ENCODE data around the gene TMCC3. TPM values are rescaled to one million over a fixed set of nuclear protein-coding genes. Genes with fewer than 3 reads are reported as not detected.

The TMCC3 gene
- total and polyA plus RNA-seq, 2 of the 13 experiments (the other 11 are each of a cell fraction or from before 2014, with no cell fraction given), result not detected

- Histone ChIP-seq H3K27me3 (ENCODE audit: control insufficient read depth in 1 of 2, insufficient read depth in 2 of 2, low read length in 2 of 2) (0 out of 5 replicates have a peak, but pooled peaks cover 0 to 3% of the 10 kb centered on the region in 2 experiments), H3K4me1 (ENCODE audit: insufficient read depth, low read length) (peaks cover 17% of the 10 kb centered on the region), H2AFZ (ENCODE audit: low read length) (no peak overlapping the region), H4K20me1 (ENCODE audit: insufficient read depth, low read length) (no peaks in the 10 kb centered on the region), H3K4me2 (ENCODE audit: low read depth, low read length) (no peak overlapping the region), H3K27ac (ENCODE audit: extremely low read length, insufficient read depth, low read length) (no peak overlapping the region), H3K9me3 (ENCODE audit: low read length) (no peaks in the 10 kb centered on the region), H3K79me2 (ENCODE audit: insufficient read depth, low read length) (no peaks in the 10 kb centered on the region), H3K36me3 (replicated peaks in 1 of 2; ENCODE audit: control insufficient read depth in 1 of 2, insufficient read depth in 2 of 2, low read length in 2 of 2) (no peaks in the 10 kb centered on the region), H3K4me3 (replicated peaks in 1 of 3; ENCODE audit: insufficient read depth in 1 of 3, low read depth in 2 of 3, low read length in 3 of 3) (no peak overlapping the region), H3K9ac (ENCODE audit: insufficient read depth, low read depth, low read length) (no peak overlapping the region)
- no peak for FAIRE-seq
- ChIA-PET CTCF (ENCODE audit: low intra/inter-chr PET ratio, low total read pairs) (no interaction called here), POLR2A (no interaction called here)
- TF ChIP-seq ZNF772 (CRISPR knock-in tag; IDR thresholded peaks at IDR 0.05) (no peak), UBTF (CRISPR knock-in tag; IDR thresholded peaks at IDR 0.05) (no peak), ZNF407 (CRISPR knock-in tag; IDR thresholded peaks at IDR 0.05; ENCODE audit: not compliant biosample characterization) (no peak), RFXANK (CRISPR knock-in tag; IDR thresholded peaks at IDR 0.05) (no peak), SRSF9 (IDR thresholded peaks at IDR 0.05; ENCODE audit: borderline replicate concordance, insufficient read depth, low read depth, low read length, poor library complexity, severe bottlenecking) (no peak)
- in situ Hi-C loops (cut with HindIII; ENCODE audit: extremely low pct_ligation_motif_present, low pct_unique_long_range_greater_than_20kb), result no loop called here
- no peak for DNase-seq (ENCODE audit: low spot score)
- WGBS (ENCODE audit: low lambda C conversion rate), result 61% methylated on average over 7 of the region's 7 CpGs
- ATAC-seq, result no peak
- intact Hi-C loops (cut with micrococcal nuclease; ENCODE audit: unreplicated experiment), result no loop called here
- no TSS peak for BruUV-seq (replicated peaks)
Measured at GRCh38 chr12:94570161-94570560, 80.2 kb downstream of the TMCC3 start.
